ENCODE results near the gene RASA2.

GRCh38 chr3:141487521-141488252, 860 bp downstream of the RASA2 start:
- TF ChIP-seq POLR2AphosphoS5 (IDR thresholded peaks at IDR 0.05; ENCODE audit: borderline replicate concordance, low read depth, low read length) (no peak), EZH2 (IDR thresholded peaks at IDR 0.05) (no peak)

Data from SK-N-MC (cell line).